ENCODE measurements around the gene POU6F2.

POU6F2 gene

GRCh38 chr7:39516498-39516897 is 538.8 kb downstream of the POU6F2 start:
- Histone ChIP-seq H3K9me3 (ENCODE audit: control insufficient read depth, insufficient read depth, low read depth, low read length) (no peaks in the 10 kb centered on the region), H3K4me3 (ENCODE audit: low read depth, low read length) (no peak overlapping the region), H3K27ac (ENCODE audit: extremely low read depth, low read depth, low read length) (no peak overlapping the region), H3K4me1 (ENCODE audit: control insufficient read depth, insufficient read depth, low read length) (no peaks in the 10 kb centered on the region), H3K36me3 (ENCODE audit: control insufficient read depth in 2 of 2, insufficient read depth in 1 of 2, low read length in 2 of 2) (no peaks in the 10 kb centered on the region)
- no peak for TF ChIP-seq ZNF16 (tag by site-specific recombination; IDR thresholded peaks at IDR 0.05; ENCODE audit: low read depth)
- CTCF ChIA-PET = no interaction called here
- POLR2A ChIA-PET = no interaction called here

- CTCF ChIA-PET = no interaction called here
- POLR2A ChIA-PET = no interaction called here
- H3K27ac ChIP-seq (ENCODE audit: extremely low read depth, low read depth, low read length) = no peak overlapping the region
- H3K4me3 ChIP-seq (ENCODE audit: low read depth, low read length) = no peak overlapping the region
- no peak for TF ChIP-seq PATZ1 (tag by site-specific recombination; IDR thresholded peaks at IDR 0.05)
- TF ChIP-seq ZNF561 (tag by site-specific recombination; IDR thresholded peaks at IDR 0.05; ENCODE audit: borderline replicate concordance) = no peak
- TF ChIP-seq YY1 (tag by site-specific recombination; IDR thresholded peaks at IDR 0.05) = no peak
- no peak for TF ChIP-seq ZNF132 (tag by site-specific recombination; IDR thresholded peaks at IDR 0.05; ENCODE audit: borderline replicate concordance)
- no peak for TF ChIP-seq ZNF544 (tag by site-specific recombination; IDR thresholded peaks at IDR 0.05)
- TF ChIP-seq ZNF37A (tag by site-specific recombination; IDR thresholded peaks at IDR 0.05) = no peak
- no peak for TF ChIP-seq ZNF785 (tag by site-specific recombination; IDR thresholded peaks at IDR 0.05)
- TF ChIP-seq ZNF18 (tag by site-specific recombination; IDR thresholded peaks at IDR 0.05) = no peak
- TF ChIP-seq ZNF776 (tag by site-specific recombination; IDR thresholded peaks at IDR 0.05; ENCODE audit: borderline replicate concordance) = no peak
- TF ChIP-seq PBX3 (CRISPR knock-in tag; IDR thresholded peaks at IDR 0.05) = no peak
- no peak for TF ChIP-seq ZBTB11 (tag by site-specific recombination; conservative IDR thresholded peaks at IDR 0.05; ENCODE audit: low read depth)
- H3K4me1 ChIP-seq (ENCODE audit: control insufficient read depth, insufficient read depth, low read length) = no peaks in the 10 kb centered on the region
- no peaks in the 10 kb centered on the region for H3K36me3 ChIP-seq (ENCODE audit: control insufficient read depth in 2 of 2, insufficient read depth in 1 of 2, low read length in 2 of 2)
- no peaks in the 10 kb centered on the region for H3K9me3 ChIP-seq (ENCODE audit: control insufficient read depth, insufficient read depth, low read depth, low read length)
Measured at GRCh38 chr7:39517240-39517639, 539.5 kb downstream of the POU6F2 start.

Data from HEK293 (cell line).